ENCODE data around the gene TENM4.

Gene TENM4

GRCh38 chr11:79417069-79417920 lies 23.5 kb downstream of the TENM4 start:
- no peak for DNase-seq

- no peak for DNase-seq
Measured at GRCh38 chr11:79415912-79416311, 24.9 kb downstream of the TENM4 start.

- DNase-seq: no peak
Measured at GRCh38 chr11:79415411-79415810, 25.4 kb downstream of the TENM4 start.

GRCh38 chr11:79414644-79415317 lies 26.0 kb downstream of the TENM4 start:
- no peak for DNase-seq

- no peak for DNase-seq
Measured at GRCh38 chr11:79414041-79414440, 26.8 kb downstream of the TENM4 start.

- DNase-seq: no peak
Measured at GRCh38 chr11:79413268-79413667, 27.6 kb downstream of the TENM4 start.

GRCh38 chr11:79412761-79413160 lies 28.1 kb downstream of the TENM4 start:
- no peak for DNase-seq

GRCh38 chr11:79409330-79409729 lies 31.5 kb downstream of the TENM4 start:
- no peak for DNase-seq

GRCh38 chr11:79406376-79406775 lies 34.5 kb downstream of the TENM4 start:
- DNase-seq: no peak

- no peak for DNase-seq
Measured at GRCh38 chr11:79404806-79405205, 36.0 kb downstream of the TENM4 start.

- no peak for DNase-seq
Measured at GRCh38 chr11:79404325-79404724, 36.5 kb downstream of the TENM4 start.

- no peak for DNase-seq
Measured at GRCh38 chr11:79403839-79404238, 37.0 kb downstream of the TENM4 start.

GRCh38 chr11:79402912-79403311 lies 37.9 kb downstream of the TENM4 start:
- DNase-seq: no peak

GRCh38 chr11:79400717-79401330 lies 40.0 kb downstream of the TENM4 start:
- DNase-seq: no peak

- no peak for DNase-seq
Measured at GRCh38 chr11:79400206-79400605, 40.6 kb downstream of the TENM4 start.

GRCh38 chr11:79397252-79397651 lies 43.6 kb downstream of the TENM4 start:
- DNase-seq: no peak

- no peak for DNase-seq
Measured at GRCh38 chr11:79396674-79397073, 44.2 kb downstream of the TENM4 start.

- DNase-seq: no peak
Measured at GRCh38 chr11:79396001-79396400, 44.8 kb downstream of the TENM4 start.

- no peak for DNase-seq
Measured at GRCh38 chr11:79393362-79394043, 47.3 kb downstream of the TENM4 start.

- DNase-seq: no peak
Measured at GRCh38 chr11:79392161-79392560, 48.7 kb downstream of the TENM4 start.

GRCh38 chr11:79390923-79391322 lies 49.9 kb downstream of the TENM4 start:
- no peak for DNase-seq

- no peak for DNase-seq
Measured at GRCh38 chr11:79390477-79390876, 50.4 kb downstream of the TENM4 start.

- DNase-seq: no peak
Measured at GRCh38 chr11:79388201-79388600, 52.6 kb downstream of the TENM4 start.

All from activated effector memory CD4-positive, alpha-beta T cell treated with anti-CD3 and anti-CD28 coated beads, Interleukin-2, amount 50 U/mL, for 16 hours (primary cell).